Vagina (tissue), 2 donors: ENCODE measurements around the gene SH3GLB2. TPM values are rescaled to one million over a fixed set of nuclear protein-coding genes. Genes with fewer than 3 reads are reported as not detected.

Experiments used
- DNase-seq, 2 donors: peaks; one replicate each; pipeline ENCODE4 v3.0.0-alpha.2; 2017; ENCODE audit errors: extremely low spot score in 2 of 2
- H3K27ac ChIP-seq: fragments of 200-600 bp; sonication (generic); one replicate; pipeline ENCODE4 v1.5.1; 2019
- H3K27me3 ChIP-seq: fragments of 200-600 bp; sonication (generic); one replicate; pipeline ENCODE4 v1.5.1; 2019
- H3K36me3 ChIP-seq, 2 donors: fragments of 200-600 bp; sonication (generic); one replicate each; pipeline ENCODE4 v1.5.1; 2017 to 2019
- H3K4me1 ChIP-seq: fragments of 200-600 bp; sonication (generic); one replicate; pipeline ENCODE4 v1.5.1; 2019
- H3K4me3 ChIP-seq, 2 donors: fragments of 200-600 bp; sonication (generic); 1 replicate in 1 of 2; 2 replicates in 1 of 2; pipeline ENCODE4 v1.5.1; 2016 to 2019
- H3K9me3 ChIP-seq: fragments of 200-600 bp; sonication (generic); one replicate; pipeline ENCODE4 v1.5.1; 2019
- POLR2A ChIP-seq, 2 donors: fragments of 450-650 bp; IDR thresholded peaks; one replicate each; pipeline ENCODE4 v1.6.1; 2017; ENCODE audit warnings: antibody characterized with exemption in 2 of 2, mild to moderate bottlenecking in 2 of 2, moderate library complexity in 2 of 2
- POLR2AphosphoS5 ChIP-seq, 2 donors: sonication (generic); formaldehyde crosslinking; IDR thresholded peaks; one replicate each; pipeline ENCODE4 v1.9.0; 2017; ENCODE audit warnings: antibody characterized with exemption in 2 of 2, mild to moderate bottlenecking in 2 of 2, low read depth in 1 of 2; ENCODE audit not compliant: insufficient read depth in 1 of 2
- intact Hi-C: fragments of 100-400 bp; cut with DNase I; formaldehyde crosslinking; loops from one replicate; pipeline ENCODE4 v1.15.1; 2023
- total RNA-seq: library from RNA; depleted of rRNA; stranded (reverse); fragments of >200 nt; gene quantifications from one replicate; pipeline ENCODE4 v1.2.3, GENCODE V29; 2016
- TF ChIP-seq, protein P1 (sequence below), 3 experiments: fragments of 450-650 bp in 2 of 3; fragments of 200-600 bp in 1 of 3; sonication (generic) in 1 of 3; IDR thresholded peaks; one replicate each; pipeline ENCODE4 v1.5.1; 2017 to 2019; ENCODE audit warnings: antibody characterized with exemption in 3 of 3, mild to moderate bottlenecking in 2 of 3, moderate library complexity in 2 of 3

SH3GLB2 gene
- total RNA-seq, 1 donor from 2014 or later = 86.2 TPM

DNA sequence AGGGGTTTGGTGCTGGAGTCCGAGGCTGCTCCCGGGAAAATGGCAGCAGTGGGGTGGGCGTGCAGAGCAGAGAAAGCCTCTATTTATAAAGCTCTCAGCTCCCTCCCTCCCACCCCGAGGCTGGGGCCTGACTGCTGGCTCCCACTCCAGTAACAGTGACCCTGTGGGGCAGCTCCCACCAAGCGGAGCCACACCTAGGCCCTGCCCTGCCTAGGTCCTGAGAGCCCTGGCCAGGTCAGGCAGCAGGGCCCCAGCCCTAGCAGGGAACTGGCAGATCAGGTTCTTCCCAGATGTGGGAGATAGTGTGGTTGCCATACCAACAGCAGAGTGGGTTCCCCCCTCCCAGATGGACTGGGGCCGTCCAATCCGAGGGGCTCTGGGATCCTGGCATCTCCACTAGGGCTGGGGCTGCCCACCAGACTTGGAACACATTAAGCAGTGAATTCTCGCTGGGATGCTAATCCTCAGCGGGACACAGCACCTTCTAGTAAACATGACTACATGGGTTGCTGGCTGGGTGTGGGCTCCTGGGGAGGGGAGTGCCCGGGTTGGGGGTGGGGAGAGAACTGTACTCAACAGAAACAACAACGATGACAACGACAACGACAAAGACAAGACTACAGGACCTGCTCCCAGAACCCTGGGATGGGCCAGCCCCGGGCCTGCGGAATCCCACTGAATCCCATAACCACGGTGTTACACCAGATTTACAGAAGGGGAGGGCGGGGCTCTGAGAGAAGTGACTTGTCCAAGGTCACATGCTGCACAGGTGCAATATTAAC, 1.5 kb downstream of the SH3GLB2 start:
- no peaks in the 10 kb centered on the region for H3K27me3 ChIP-seq
- intact Hi-C loops = no loop called here
- TF ChIP-seq POLR2A (IDR thresholded peaks at IDR 0.05) = no peak
- TF ChIP-seq, protein P1, sequence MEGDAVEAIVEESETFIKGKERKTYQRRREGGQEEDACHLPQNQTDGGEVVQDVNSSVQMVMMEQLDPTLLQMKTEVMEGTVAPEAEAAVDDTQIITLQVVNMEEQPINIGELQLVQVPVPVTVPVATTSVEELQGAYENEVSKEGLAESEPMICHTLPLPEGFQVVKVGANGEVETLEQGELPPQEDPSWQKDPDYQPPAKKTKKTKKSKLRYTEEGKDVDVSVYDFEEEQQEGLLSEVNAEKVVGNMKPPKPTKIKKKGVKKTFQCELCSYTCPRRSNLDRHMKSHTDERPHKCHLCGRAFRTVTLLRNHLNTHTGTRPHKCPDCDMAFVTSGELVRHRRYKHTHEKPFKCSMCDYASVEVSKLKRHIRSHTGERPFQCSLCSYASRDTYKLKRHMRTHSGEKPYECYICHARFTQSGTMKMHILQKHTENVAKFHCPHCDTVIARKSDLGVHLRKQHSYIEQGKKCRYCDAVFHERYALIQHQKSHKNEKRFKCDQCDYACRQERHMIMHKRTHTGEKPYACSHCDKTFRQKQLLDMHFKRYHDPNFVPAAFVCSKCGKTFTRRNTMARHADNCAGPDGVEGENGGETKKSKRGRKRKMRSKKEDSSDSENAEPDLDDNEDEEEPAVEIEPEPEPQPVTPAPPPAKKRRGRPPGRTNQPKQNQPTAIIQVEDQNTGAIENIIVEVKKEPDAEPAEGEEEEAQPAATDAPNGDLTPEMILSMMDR (IDR thresholded peaks at IDR 0.05) = no peak
- no peak for TF ChIP-seq POLR2AphosphoS5 (IDR thresholded peaks at IDR 0.05; ENCODE audit: insufficient read depth in 1 of 2, low read depth in 1 of 2)
- no peaks in the 10 kb centered on the region for H3K36me3 ChIP-seq
- no peaks in the 10 kb centered on the region for H3K9me3 ChIP-seq
- H3K4me3 ChIP-seq = peak overlapping the region; percentile 91 to 96
- peak in 1 of 2 donors; percentile 87 for DNase-seq
- peaks cover 48% of the 10 kb centered on the region for H3K4me1 ChIP-seq
- peak overlapping the region; percentile 95 for H3K27ac ChIP-seq

DNA sequence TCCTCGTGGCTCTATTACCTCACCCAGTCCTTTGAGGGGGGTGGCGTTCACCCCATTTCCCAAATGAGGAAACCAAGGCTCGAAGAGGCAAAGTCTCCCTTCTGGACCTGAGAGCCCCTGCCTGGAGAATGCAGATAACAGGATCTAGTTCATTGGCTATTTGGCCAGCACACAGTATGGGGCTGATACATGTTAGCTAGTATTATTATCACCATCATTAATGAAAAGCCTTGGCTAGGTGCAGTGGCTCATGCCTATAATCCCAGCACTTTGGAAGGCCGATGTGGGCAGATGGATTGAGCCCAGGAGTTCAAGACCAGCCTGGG, 4.3 kb downstream of the SH3GLB2 start:
- no peak overlapping the region for H3K4me3 ChIP-seq
- H3K4me1 ChIP-seq = peaks cover 48% of the 10 kb centered on the region
- no peak for DNase-seq
- H3K36me3 ChIP-seq = no peaks in the 10 kb centered on the region
- H3K27me3 ChIP-seq = no peaks in the 10 kb centered on the region
- no peak for TF ChIP-seq POLR2AphosphoS5 (IDR thresholded peaks at IDR 0.05; ENCODE audit: insufficient read depth in 1 of 2, low read depth in 1 of 2)
- TF ChIP-seq, protein P1 (IDR thresholded peaks at IDR 0.05) = no peak
- no peak for TF ChIP-seq POLR2A (IDR thresholded peaks at IDR 0.05)
- H3K27ac ChIP-seq = peak overlapping the region; percentile 70
- intact Hi-C loops = no loop called here
- H3K9me3 ChIP-seq = no peaks in the 10 kb centered on the region

DNA sequence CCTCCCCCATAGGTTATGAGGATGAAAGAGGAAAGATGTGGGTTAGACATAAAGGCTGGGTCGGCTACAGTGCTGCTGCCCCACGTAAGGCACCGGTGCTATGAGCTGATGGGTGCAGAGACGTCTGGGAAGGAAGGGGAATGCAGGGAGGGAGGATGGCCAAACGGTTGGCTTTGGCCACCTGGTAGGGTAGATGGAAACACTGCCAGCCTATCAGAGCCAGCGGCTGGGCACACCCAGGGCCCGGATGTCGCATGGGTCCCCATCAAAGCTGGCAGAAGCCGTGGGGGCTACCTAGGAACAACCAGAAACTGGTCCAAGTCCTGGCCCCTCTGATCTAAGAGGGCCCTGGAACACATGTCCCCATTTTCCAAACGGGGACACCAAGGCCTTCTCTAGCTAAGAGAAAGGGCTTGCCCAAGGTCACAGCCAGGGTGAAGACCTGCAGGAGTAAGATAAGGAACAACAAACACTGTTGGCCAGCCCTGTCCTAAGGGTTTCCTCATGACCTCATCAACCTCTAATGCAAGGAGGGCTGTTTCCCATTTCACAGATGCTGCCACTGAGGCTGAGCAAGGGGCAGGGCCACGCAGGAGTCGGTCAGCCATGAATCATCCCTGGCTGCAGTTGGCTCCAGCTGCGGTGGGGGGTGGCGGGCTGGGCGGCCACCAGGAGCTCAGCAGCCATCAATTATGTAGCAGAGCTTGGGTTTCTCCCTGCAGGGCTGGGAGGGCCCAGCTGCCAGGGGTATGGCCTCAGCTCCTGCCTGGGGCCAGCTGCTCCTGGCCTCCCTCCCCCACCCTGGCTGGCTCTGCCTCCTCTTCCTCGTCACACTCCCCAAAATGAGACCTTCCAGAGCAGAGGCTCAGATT, 4.9 kb downstream of the SH3GLB2 start:
- DNase-seq = peak in 1 of 2 donors; percentile 86
- intact Hi-C loops = no loop called here
- Histone ChIP-seq H3K36me3 (peaks cover 0 to 4% of the 10 kb centered on the region in 2 donors), H3K4me1 (peaks cover 48% of the 10 kb centered on the region), H3K9me3 (no peaks in the 10 kb centered on the region), H3K4me3 (no peak overlapping the region), H3K27ac (peak overlapping the region; percentile 70), H3K27me3 (no peaks in the 10 kb centered on the region)
- peak; percentile 24 to 78 for TF ChIP-seq POLR2AphosphoS5 (IDR thresholded peaks at IDR 0.05; ENCODE audit: insufficient read depth in 1 of 2, low read depth in 1 of 2)
- TF ChIP-seq POLR2A (IDR thresholded peaks at IDR 0.05) = no peak

DNA sequence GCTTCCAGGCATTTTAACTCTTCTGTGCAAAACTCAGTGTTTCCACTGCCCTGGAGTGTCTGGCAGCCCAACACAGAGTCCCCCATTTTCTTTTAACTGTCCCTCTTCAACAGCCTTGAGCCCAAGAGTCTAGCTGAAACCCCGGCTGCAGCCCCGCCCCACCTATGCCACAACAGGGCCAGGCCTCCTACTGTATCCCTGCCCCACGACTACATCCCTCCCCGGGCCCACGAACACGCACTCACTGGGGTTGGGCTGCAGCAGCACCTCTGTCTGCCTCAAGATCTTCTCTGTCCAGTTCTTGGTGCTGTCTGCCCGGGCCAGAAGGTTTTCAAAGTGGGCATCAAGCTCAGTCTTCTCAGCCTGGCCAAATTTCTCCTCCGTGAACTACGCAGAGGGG, 6.1 kb downstream of the SH3GLB2 start:
- Histone ChIP-seq H3K4me1 (peaks cover 41% of the 10 kb centered on the region), H3K27ac (no peak overlapping the region), H3K9me3 (no peaks in the 10 kb centered on the region), H3K4me3 (no peak overlapping the region), H3K36me3 (peaks cover 0 to 6% of the 10 kb centered on the region in 2 donors), H3K27me3 (no peaks in the 10 kb centered on the region)
- no peak for TF ChIP-seq POLR2AphosphoS5 (IDR thresholded peaks at IDR 0.05; ENCODE audit: insufficient read depth in 1 of 2, low read depth in 1 of 2)
- TF ChIP-seq, protein P1 (IDR thresholded peaks at IDR 0.05) = no peak
- no peak for TF ChIP-seq POLR2A (IDR thresholded peaks at IDR 0.05)
- intact Hi-C loops = no loop called here
- no peak for DNase-seq

DNA sequence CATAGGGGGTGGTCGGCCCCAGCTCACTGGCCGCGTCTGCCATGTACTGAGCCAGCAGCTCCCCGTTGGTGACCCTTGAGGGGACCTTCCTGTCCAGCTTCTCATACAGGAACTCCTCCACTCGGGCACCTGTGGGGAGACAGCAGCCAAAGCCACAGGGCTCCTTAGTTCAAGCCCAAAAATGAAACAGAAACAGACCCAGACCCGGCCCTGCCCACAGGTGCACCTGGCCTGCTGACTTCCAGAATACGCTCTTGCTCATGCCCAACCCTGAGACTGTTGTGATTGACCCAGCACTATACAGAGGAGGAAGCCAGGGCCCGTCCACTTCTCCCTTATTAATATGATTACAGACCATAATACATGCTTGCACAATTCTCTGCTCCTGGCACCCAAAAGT, 7.0 kb downstream of the SH3GLB2 start:
- Histone ChIP-seq H3K9me3 (no peaks in the 10 kb centered on the region), H3K4me1 (peaks cover 31% of the 10 kb centered on the region), H3K27ac (no peak overlapping the region), H3K27me3 (no peaks in the 10 kb centered on the region), H3K4me3 (no peak overlapping the region), H3K36me3 (peaks cover 0 to 6% of the 10 kb centered on the region in 2 donors)
- DNase-seq = no peak
- TF ChIP-seq POLR2A (IDR thresholded peaks at IDR 0.05) (no peak), POLR2AphosphoS5 (IDR thresholded peaks at IDR 0.05; ENCODE audit: insufficient read depth in 1 of 2, low read depth in 1 of 2) (no peak)
- intact Hi-C loops = no loop called here
